ENCODE results near the gene AMMECR1.

Gene AMMECR1

DNA sequence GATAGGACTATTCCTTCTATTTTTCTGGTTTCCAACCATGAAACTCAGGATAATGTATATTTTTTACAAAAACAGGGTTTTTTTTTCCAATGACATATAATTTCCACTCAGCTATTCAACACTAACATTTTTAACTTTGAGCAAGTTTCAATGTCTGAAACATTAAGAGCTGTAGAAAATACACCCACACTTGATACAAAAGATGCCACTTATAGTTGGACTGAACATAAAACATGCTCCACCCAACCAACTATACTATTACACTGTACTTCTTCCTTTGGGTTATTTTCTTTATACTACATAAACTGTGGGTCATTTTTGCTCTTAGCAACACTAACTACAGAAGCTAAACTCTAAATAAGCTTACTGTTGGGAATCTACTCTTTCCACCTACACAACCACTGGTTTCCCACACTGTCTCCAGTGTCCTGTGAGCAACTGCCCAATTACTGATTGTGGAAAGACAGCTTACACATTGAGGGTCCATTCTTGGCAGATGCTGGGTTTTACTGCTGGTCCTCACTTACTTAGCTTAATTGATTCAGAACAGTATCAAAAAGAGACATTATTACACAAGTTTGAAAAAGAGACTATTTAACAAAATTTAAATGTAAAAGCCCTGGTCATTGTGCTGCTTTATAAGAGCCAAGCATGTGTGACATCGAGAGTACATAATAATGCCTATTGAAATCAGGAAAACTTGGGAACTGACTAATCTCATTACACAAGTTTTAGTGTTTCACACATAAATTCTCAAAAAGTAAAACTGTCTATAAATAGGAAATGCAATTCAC is 6.3 kb downstream of the AMMECR1 start:
- DNase-seq (ENCODE audit: low read depth in 2 of 2, low spot score in 1 of 2): no peak

DNA sequence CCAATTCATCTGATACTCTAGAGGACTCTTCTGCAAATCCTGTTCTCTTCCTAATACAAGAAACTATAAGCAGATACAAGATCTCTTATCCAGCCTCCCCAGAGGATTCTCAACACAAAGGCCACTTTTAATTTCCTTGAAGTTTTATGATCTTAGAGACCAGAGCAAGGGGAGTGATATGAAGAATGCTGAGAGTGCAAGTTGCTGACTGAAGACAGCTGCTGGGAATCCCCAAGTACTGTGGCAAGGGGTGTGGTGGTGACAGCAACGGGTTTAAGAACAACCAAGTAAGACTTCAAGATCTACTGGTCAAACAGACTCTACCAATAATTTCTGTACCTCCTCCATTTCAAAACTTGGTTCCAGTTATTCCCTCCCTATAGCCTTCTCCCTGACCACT is 7.0 kb downstream of the AMMECR1 start:
- DNase-seq (ENCODE audit: low read depth in 2 of 2, low spot score in 1 of 2): peak in 1 of 2 donors; percentile 5

GRCh38 chrX:110310000-110310790 is 7.7 kb downstream of the AMMECR1 start:
- DNase-seq (ENCODE audit: low read depth in 2 of 2, low spot score in 1 of 2): no peak

DNA sequence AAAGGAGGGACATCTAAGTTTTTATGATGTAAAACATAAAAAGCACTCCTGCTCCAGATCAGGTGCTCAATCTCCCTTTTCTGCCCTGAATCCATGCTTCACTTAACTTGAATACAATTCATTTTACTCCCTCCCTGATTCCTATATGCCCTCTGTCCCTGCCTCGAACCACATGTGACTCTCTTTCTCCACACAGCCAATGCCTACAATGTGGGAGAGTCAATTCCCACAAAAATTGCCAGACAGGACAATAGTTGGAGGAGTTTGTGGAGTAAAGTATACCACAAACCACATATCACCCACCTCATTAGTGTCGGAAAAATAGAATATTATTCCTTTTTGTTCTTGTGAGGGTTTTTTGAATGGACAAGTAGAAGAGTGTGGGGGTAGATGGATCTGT is 9.7 kb downstream of the AMMECR1 start:
- DNase-seq (ENCODE audit: low read depth in 2 of 2, low spot score in 1 of 2): no peak

GRCh38 chrX:110304884-110305283 is 13.0 kb downstream of the AMMECR1 start:
- no peak for DNase-seq (ENCODE audit: low read depth in 2 of 2, low spot score in 1 of 2)

DNA sequence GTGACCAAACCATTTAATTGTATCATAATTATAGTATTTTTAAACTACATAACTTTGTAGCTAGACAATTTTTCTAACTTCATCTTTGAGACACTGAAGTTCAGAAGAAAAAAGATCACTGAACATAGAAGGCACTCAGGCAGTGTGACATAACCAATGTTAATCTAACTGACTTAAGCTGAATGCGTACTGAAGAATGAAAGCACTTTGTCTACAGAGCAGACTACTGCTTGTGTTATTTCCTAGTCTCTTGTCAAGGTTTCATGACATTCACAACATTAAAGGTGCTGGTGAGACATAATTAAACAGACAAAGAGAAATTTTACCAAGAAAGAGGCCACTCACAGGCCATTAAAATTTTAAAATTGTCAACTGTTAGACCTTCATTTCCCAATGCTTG is 13.5 kb downstream of the AMMECR1 start:
- DNase-seq (ENCODE audit: low read depth in 2 of 2, low spot score in 1 of 2): no peak

- DNase-seq (ENCODE audit: low read depth in 2 of 2, low spot score in 1 of 2): no peak
Observed at GRCh38 chrX:110302975-110303374, 14.9 kb downstream of the AMMECR1 start.

DNA sequence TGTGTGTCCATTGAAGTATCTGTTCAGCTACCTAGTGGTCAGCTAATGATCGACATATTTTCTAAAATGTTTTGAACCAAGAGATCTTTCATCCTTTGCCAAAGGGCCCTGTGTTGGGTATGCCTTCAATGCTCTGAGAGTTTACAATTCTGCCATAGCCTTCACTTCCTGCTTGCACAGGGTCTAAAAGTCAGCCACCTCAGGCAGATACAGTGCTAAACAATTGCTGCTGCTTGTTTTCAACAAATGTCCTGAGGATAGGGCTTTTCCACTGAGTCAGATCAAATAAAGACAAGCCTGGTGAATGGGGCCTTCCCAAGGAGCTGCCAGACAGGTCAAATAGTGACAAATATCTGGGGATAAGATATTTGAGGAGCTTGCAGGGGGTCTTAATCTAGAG is 16.7 kb downstream of the AMMECR1 start:
- no peak for DNase-seq (ENCODE audit: low read depth in 2 of 2, low spot score in 1 of 2)

DNA sequence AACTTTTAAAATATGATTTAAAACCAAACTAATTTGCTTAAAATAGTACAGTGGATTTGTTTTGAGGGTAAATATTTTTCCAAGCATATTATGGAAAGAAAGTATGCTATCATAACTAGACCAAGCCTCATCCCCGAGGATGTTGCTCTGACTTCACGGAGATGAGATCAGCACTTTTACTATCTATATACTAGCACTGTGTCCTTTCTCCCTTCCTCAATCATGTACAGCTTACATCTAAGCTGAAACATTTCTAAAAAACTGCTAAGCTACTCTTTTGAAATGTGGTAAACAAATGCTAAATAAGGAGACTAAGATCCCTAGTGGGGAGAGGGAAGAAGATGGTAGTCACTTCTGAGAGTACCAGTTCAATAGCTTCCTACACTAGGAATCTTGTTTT is 23.8 kb downstream of the AMMECR1 start:
- no peak for DNase-seq (ENCODE audit: low read depth in 2 of 2, low spot score in 1 of 2)

DNA sequence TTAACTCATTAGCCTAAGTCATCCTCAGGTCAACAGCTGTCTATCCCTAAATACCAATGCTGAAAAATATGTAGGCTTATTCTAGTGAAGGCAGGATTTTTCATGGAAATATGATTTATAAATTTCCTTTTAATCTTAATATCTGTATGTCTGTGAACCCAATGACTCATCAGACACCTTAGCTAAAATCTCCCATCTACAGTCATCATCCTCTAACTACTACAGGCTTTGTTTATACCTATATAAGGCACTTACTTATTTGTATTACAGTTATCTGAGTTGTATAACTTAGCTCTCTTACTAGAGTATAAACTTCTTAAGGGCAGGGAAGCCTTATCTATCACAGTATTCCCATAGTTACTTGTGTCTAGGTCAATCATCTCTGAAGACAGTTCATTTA is 24.2 kb downstream of the AMMECR1 start:
- no peak for DNase-seq (ENCODE audit: low read depth in 2 of 2, low spot score in 1 of 2)

GRCh38 chrX:110287605-110288004 is 30.3 kb downstream of the AMMECR1 start:
- no peak for DNase-seq (ENCODE audit: low read depth in 2 of 2, low spot score in 1 of 2)

- no peak for DNase-seq (ENCODE audit: low read depth in 2 of 2, low spot score in 1 of 2)
Observed at GRCh38 chrX:110286106-110286505, 31.8 kb downstream of the AMMECR1 start.

DNA sequence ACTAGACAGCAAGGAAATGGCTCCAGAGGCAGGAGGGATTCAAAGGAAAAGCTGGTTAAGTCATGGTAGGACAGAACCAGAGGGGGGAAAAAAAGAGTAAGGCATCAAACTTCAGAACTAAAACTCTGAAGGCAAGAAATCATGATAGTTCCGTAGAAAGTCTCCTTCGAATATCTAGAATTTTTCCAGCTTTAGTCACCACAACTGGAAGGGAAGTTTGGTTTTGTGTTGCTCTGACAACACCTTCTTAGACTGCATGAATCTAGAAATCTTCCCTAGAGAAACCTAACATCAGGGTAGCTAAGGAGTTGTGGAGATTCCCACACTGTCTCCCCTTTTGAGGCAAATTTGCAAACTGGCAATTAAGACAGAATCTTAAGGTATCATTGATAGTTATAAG is 33.7 kb downstream of the AMMECR1 start:
- no peak for DNase-seq (ENCODE audit: low read depth in 2 of 2, low spot score in 1 of 2)

DNA sequence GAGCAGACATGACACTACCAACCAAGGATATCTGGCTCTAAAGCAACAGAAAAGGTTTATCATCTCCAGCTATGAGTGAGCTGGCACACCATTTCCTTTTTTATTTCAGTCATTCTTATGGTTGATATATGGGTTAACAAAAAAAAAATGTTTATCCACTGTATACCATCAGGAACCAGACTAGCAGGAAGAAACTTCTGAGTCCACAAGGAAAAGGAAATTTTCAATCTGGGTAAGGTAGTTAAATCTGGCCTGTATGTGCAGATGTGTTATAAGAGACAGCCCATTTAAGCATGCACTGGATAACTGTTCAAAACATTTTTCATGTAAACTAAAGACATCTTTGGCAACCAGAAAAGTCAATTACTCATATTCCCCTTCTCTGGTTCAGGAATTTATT is 35.0 kb downstream of the AMMECR1 start:
- DNase-seq (ENCODE audit: low read depth in 2 of 2, low spot score in 1 of 2): no peak

GRCh38 chrX:110281377-110281776 is 36.5 kb downstream of the AMMECR1 start:
- no peak for DNase-seq (ENCODE audit: low read depth in 2 of 2, low spot score in 1 of 2)

DNA sequence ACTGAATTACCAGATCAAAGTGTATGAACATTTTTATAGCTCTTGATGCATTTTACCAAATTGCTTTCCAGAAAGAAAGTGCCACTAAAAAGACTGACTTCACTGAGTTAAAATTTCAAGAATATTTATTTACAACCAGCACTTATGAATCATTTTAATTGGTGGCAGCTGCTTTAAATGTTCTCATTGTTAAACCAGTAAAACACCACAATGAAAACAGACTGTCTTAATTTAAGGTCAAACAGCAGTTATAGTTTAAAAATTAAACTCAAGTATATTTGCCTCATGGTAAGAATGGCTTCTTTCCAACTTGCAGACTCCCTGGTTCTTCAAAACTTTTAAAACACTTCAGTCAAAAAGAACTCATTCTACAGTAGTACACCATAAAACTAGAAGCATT is 36.9 kb downstream of the AMMECR1 start:
- no peak for DNase-seq (ENCODE audit: low read depth in 2 of 2, low spot score in 1 of 2)

DNA sequence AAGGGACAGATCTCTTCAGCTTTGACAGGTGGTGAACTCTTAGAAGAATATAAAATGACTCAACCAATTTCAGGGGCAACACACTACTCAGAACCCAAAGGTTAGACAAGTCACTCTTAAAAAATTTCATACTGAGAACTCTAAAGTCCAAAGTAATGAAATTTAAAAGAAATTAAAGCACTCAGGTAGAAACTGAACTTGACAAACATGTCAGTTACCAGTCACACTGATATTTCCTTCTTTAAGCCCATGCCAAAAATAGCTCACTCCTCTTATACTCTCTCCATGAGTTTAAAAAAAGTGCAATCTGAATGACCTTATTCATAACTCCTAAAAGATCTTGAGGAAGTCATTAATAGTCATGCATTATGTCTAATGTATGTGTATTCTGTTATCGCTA is 40.3 kb downstream of the AMMECR1 start:
- no peak for DNase-seq (ENCODE audit: low read depth in 2 of 2, low spot score in 1 of 2)

GRCh38 chrX:110276778-110277177 is 41.1 kb downstream of the AMMECR1 start:
- DNase-seq (ENCODE audit: low read depth in 2 of 2, low spot score in 1 of 2): no peak

DNA sequence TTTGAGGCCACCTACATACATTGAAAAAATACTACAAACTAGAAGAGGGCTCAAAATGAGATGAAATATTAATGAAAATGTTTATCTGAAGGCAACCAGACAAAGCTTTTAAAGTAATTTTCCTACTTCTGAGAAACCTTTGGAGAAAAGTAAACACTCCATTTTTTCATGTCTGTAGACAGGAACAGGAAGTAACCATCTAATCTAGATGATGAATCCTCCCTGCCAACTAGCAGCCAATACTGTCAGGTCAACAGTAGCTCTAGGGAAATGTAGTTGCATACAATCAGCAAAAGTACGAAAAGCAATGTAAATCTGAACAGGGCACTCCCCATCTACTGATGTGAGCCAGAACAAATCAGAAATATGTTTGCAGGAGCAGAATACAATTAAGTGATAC is 49.0 kb downstream of the AMMECR1 start:
- no peak for DNase-seq (ENCODE audit: low read depth in 2 of 2, low spot score in 1 of 2)

- DNase-seq (ENCODE audit: low read depth in 2 of 2, low spot score in 1 of 2): no peak
Observed at GRCh38 chrX:110268395-110268794, 49.5 kb downstream of the AMMECR1 start.

GRCh38 chrX:110267874-110268273 is 50.0 kb downstream of the AMMECR1 start:
- no peak for DNase-seq (ENCODE audit: low read depth in 2 of 2, low spot score in 1 of 2)

GRCh38 chrX:110265661-110266060 is 52.2 kb downstream of the AMMECR1 start:
- DNase-seq (ENCODE audit: low read depth in 2 of 2, low spot score in 1 of 2): no peak

DNA sequence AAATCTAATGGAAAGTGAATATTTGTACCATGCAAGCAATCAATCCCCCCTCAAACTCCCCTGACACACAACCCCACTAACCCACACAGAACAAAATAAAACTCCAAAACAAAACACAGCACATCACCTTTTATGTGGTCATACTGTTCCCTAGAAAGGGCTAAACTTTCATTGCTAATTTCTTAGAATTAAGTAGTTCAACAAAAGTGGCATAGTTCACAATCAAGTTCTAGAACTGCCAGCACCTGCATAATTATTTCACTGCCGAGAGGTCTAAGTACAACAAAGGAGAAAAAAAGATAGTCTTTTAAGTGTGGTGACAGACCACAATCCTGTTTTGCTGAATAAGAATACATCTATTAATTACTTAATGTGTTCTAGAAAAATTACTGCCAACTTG is 58.8 kb downstream of the AMMECR1 start:
- no peak for DNase-seq (ENCODE audit: low read depth in 2 of 2, low spot score in 1 of 2)
